B cell (primary cell): Measurements from ENCODE around the gene ZNF580. TPM values are rescaled to one million over a fixed set of nuclear protein-coding genes. Genes with fewer than 3 reads are reported as not detected.

Experiments
- ATAC-seq: fragments of 200-7000 bp; cut with Tn5 transposase; one replicate; pipeline ENCODE4 v1.10.0; 2021; ENCODE audit warnings: low read depth, mild to moderate bottlenecking, moderate number of reproducible peaks, moderate library complexity
- CTCF ChIA-PET: fragments of 350-600 bp; sonication (Branson Sonifier 250); formaldehyde crosslinking; loops from one replicate; lab custom pipeline; 2021; ENCODE audit warnings: antibody characterized with exemption, inconsistent platforms; lab: Charles Lee
- POLR2A ChIA-PET: fragments of 350-600 bp; sonication (Branson Sonifier 250); formaldehyde crosslinking; loops from one replicate; lab custom pipeline; 2021; ENCODE audit warnings: antibody characterized with exemption; lab: Charles Lee
- DNase-seq: peaks from one replicate; pipeline ENCODE4 v3.0.0; 2013
- H2AFZ ChIP-seq: 2 replicates; pipeline ENCODE4 v1.6.1; 2012; ENCODE audit warnings: mild to moderate bottlenecking, low read depth, low read length; ENCODE audit not compliant: insufficient read depth, poor library complexity, severe bottlenecking
- H3K27ac ChIP-seq, 2 donors: 1 replicate in 1 of 2; 2 replicates in 1 of 2; pipeline ENCODE4 v1.5.1; 2012 to 2013; ENCODE audit warnings: low read length in 2 of 2, mild to moderate bottlenecking in 2 of 2, moderate library complexity in 1 of 2
- H3K27me3 ChIP-seq, 4 experiments: fragments of 200-600 bp in 1 of 4; sonication (generic) in 1 of 4; replicated peaks in 1 of 4; 1 replicate in 2 of 4; 2 replicates in 2 of 4; pipeline versions ENCODE4 v1.6.1 to v1.7.0; 2013 to 2016; ENCODE audit warnings: low read length in 3 of 4, mild to moderate bottlenecking in 2 of 4, mixed read lengths in 1 of 4, moderate library complexity in 1 of 4; ENCODE audit not compliant: insufficient read depth in 4 of 4, control insufficient read depth in 3 of 4; ENCODE audit errors: control extremely low read depth in 1 of 4
- H3K36me3 ChIP-seq, 2 experiments: replicated peaks in 1 of 2; 1 replicate in 1 of 2; 2 replicates in 1 of 2; pipeline versions ENCODE4 v1.6.1 to v1.7.1; 2013; ENCODE audit warnings: low read length in 1 of 2; ENCODE audit not compliant: insufficient read depth in 2 of 2, control insufficient read depth in 1 of 2; ENCODE audit errors: control extremely low read depth in 1 of 2, extremely low read depth in 1 of 2
- H3K4me1 ChIP-seq, 2 donors: fragments of 200-600 bp in 1 of 2; sonication (generic) in 1 of 2; 1 replicate in 1 of 2; 2 replicates in 1 of 2; pipeline versions ENCODE4 v1.5.1 to v1.6.1; 2013 to 2017; ENCODE audit warnings: low read length in 2 of 2; ENCODE audit not compliant: control insufficient read depth in 2 of 2, insufficient read depth in 2 of 2
- H3K4me2 ChIP-seq: replicated peaks from 2 replicates; pipeline ENCODE3; 2012; ENCODE audit warnings: mild to moderate bottlenecking, low read depth, low read length; ENCODE audit not compliant: poor library complexity, severe bottlenecking
- H3K4me3 ChIP-seq, 5 experiments: fragments of 200-600 bp in 1 of 5; sonication (generic) in 1 of 5; 1 replicate in 3 of 5; 2 replicates in 2 of 5; pipeline versions ENCODE4 v1.5.1 to v1.7.0; 2011 to 2016; ENCODE audit warnings: low read length in 4 of 5, mild to moderate bottlenecking in 4 of 5, low read depth in 2 of 5, control low read depth in 1 of 5, moderate library complexity in 1 of 5; ENCODE audit not compliant: insufficient read depth in 1 of 5; ENCODE audit errors: control extremely low read depth in 1 of 5, extremely low read depth in 1 of 5
- H3K79me2 ChIP-seq: fragments of 200-600 bp; sonication (generic); one replicate; pipeline ENCODE4 v1.6.0; 2016; ENCODE audit warnings: low read length; ENCODE audit not compliant: control insufficient read depth, insufficient read depth
- H3K9ac ChIP-seq: fragments of 200-600 bp; sonication (generic); 2 replicates; pipeline ENCODE4 v1.6.1; 2017; ENCODE audit warnings: mild to moderate bottlenecking, low read length, moderate library complexity
- H3K9me3 ChIP-seq, 3 donors: one replicate each; pipeline versions ENCODE4 v1.6.1 to v1.7.1; 2013; ENCODE audit warnings: low read length in 2 of 3; ENCODE audit not compliant: control insufficient read depth in 2 of 3, insufficient read depth in 1 of 3; ENCODE audit errors: control extremely low read depth in 1 of 3
- H4K20me1 ChIP-seq: 2 replicates; pipeline ENCODE4 v1.6.0; 2012; ENCODE audit warnings: mild to moderate bottlenecking, low read length; ENCODE audit not compliant: insufficient read depth, control insufficient read depth, poor library complexity, severe bottlenecking
- H3K27ac Mint-ChIP-seq: one replicate; pipeline ENCODE4 v1.8.0; 2021; ENCODE audit warnings: mixed read lengths
- H3K27me3 Mint-ChIP-seq: one replicate; pipeline ENCODE4 v1.8.0; 2021; ENCODE audit warnings: mixed read lengths
- H3K4me1 Mint-ChIP-seq: one replicate; pipeline ENCODE4 v1.8.0; 2021; ENCODE audit warnings: mixed read lengths
- H3K4me3 Mint-ChIP-seq: one replicate; pipeline ENCODE4 v1.8.0; 2021; ENCODE audit warnings: mixed read lengths
- H3K9me3 Mint-ChIP-seq: one replicate; pipeline ENCODE4 v1.8.0; 2022; ENCODE audit warnings: mixed read lengths; ENCODE audit not compliant: insufficient read depth
- CTCF ChIP-seq: fragments of 200-600 bp; IDR thresholded peaks from one replicate; pipeline ENCODE4 v1.8.0; 2022; ENCODE audit warnings: antibody characterized with exemption, mild to moderate bottlenecking
- WGBS: methylation state at CpG from one replicate; pipeline ENCODE4 v1.1.5; 2013; ENCODE audit warnings: missing lambda C conversion rate; ENCODE audit not compliant: insufficient coverage; 5-methylcytosine and 5-hydroxymethylcytosine counted together
- intact Hi-C: fragments of 100-400 bp; cut with micrococcal nuclease; formaldehyde crosslinking; loops from one replicate; pipeline ENCODE4 v1.10.0; 2022
- polyA plus RNA-seq: library from polyadenylated mRNA; depleted of rRNA; stranded (reverse); fragments of >200 nt; gene quantifications from 2 replicates; pipeline ENCODE4 v1.2.3, GENCODE V29; 2012
- total RNA-seq, 2 donors: library from RNA; stranded (reverse); fragments of 120-200 nt in 1 of 2; gene quantifications; 1 replicate in 1 of 2; 2 replicates in 1 of 2; pipeline versions ENCODE4 v1.2.3 to v1.2.4, GENCODE V29; 2013 to 2022

ZNF580 gene
- total and polyA plus RNA-seq, 2 donors (not counting 1 experiment from before 2014, with no cell fraction given): 69.8 to 101 TPM

- no peaks in the 10 kb centered on the region for H3K9me3 ChIP-seq
- H3K36me3 ChIP-seq: peaks cover 0 to 71% of the 10 kb centered on the region in 2 experiments
- H3K9me3 Mint-ChIP-seq: no peaks in the 10 kb centered on the region
- WGBS: 90% methylated on average over 21 of the region's 23 CpGs
- peak; percentile 65 for DNase-seq
- no peak overlapping the region for H3K4me3 ChIP-seq
- H3K4me3 Mint-ChIP-seq: no peak overlapping the region
- CTCF ChIA-PET: interaction anchor here (1.2 to 3.7 kb wide), 2 partner anchors 13 to 38 kb away, joined by 5 to 46 read pairs; no protein-coding TSS in a partner anchor
- no peak overlapping the region for H2AFZ ChIP-seq
- H3K4me1 ChIP-seq: peaks cover 0 to 13% of the 10 kb centered on the region in 2 donors
- intact Hi-C loops: no loop called here
- no peak for ATAC-seq
- peaks cover 84% of the 10 kb centered on the region for H4K20me1 ChIP-seq
- no peak overlapping the region for H3K27ac Mint-ChIP-seq
- no peaks in the 10 kb centered on the region for H3K27me3 ChIP-seq
- no peaks in the 10 kb centered on the region for H3K27me3 Mint-ChIP-seq
- TF ChIP-seq CTCF: no peak
- H3K9ac ChIP-seq: no peak overlapping the region
- H3K4me1 Mint-ChIP-seq: peaks cover 30% of the 10 kb centered on the region
- H3K79me2 ChIP-seq: peaks cover 70% of the 10 kb centered on the region
- no peak overlapping the region for H3K27ac ChIP-seq
- no peak overlapping the region for H3K4me2 ChIP-seq
- POLR2A ChIA-PET: interaction anchor here (0.7 to 1.0 kb wide), 2 partner anchors 16 to 37 kb away, joined by 3 to 4 read pairs; partner anchors contain the start of gene U2AF2
These were observed 29.7 kb downstream of the ZNF580 start for GRCh38 chr19:55670280-55671053.

- no peak for TF ChIP-seq CTCF
- no peak for DNase-seq
- Mint-ChIP-seq H3K27me3 (no peaks in the 10 kb centered on the region), H3K27ac (no peak overlapping the region), H3K9me3 (no peaks in the 10 kb centered on the region), H3K4me3 (no peak overlapping the region), H3K4me1 (peaks cover 35% of the 10 kb centered on the region)
- peaks cover 79% of the 10 kb centered on the region for H4K20me1 ChIP-seq
- CTCF ChIA-PET: interaction anchor here (0.9 to 3.7 kb wide), 4 partner anchors 14 to 530 kb away, joined by 4 to 46 read pairs (median 6); no protein-coding TSS in a partner anchor
- POLR2A ChIA-PET: interaction anchor here (0.7 to 1.0 kb wide), 2 partner anchors 16 to 38 kb away, joined by 3 to 4 read pairs; partner anchors contain the start of gene U2AF2
- WGBS: 95% methylated on average over 2 of the region's 2 CpGs
- no peak overlapping the region for H3K4me3 ChIP-seq
- no peak overlapping the region for H2AFZ ChIP-seq
- H3K4me1 ChIP-seq: peaks cover 4 to 18% of the 10 kb centered on the region in 2 donors
- no peak overlapping the region for H3K9ac ChIP-seq
- peaks cover 70% of the 10 kb centered on the region for H3K79me2 ChIP-seq
- intact Hi-C loops: no loop called here
- ATAC-seq: no peak
- no peaks in the 10 kb centered on the region for H3K9me3 ChIP-seq
- no peak overlapping the region for H3K4me2 ChIP-seq
- H3K27me3 ChIP-seq: no peaks in the 10 kb centered on the region
- no peak overlapping the region for H3K27ac ChIP-seq
- H3K36me3 ChIP-seq: peaks cover 0 to 69% of the 10 kb centered on the region in 2 experiments
These were observed 30.2 kb downstream of the ZNF580 start for GRCh38 chr19:55671054-55671378.
